Thoracic aorta (tissue), 2 donors: ENCODE results near the gene PTGIR. TPM values are rescaled to one million over a fixed set of nuclear protein-coding genes. Genes with fewer than 3 reads are reported as not detected.

Source experiments
- ATAC-seq: fragments of 150-250 bp; one replicate; pipeline ENCODE4 v1.8.0; 2017; ENCODE audit warnings: low read depth; ENCODE audit not compliant: insufficient number of reproducible peaks, low FRiP score
- DNase-seq: peaks from one replicate; pipeline ENCODE4 v3.0.0-alpha.2; 2020; ENCODE audit warnings: low spot score
- H3K27ac ChIP-seq, 2 donors: fragments of 200-600 bp; sonication (generic); 1 replicate in 1 of 2; 2 replicates in 1 of 2; pipeline ENCODE4 v1.5.1; 2016; ENCODE audit warnings: mild to moderate bottlenecking in 2 of 2, moderate library complexity in 2 of 2
- H3K27me3 ChIP-seq: fragments of 200-600 bp; sonication (generic); replicated peaks from 2 replicates; pipeline ENCODE4 v1.6.0; 2016; ENCODE audit warnings: mild to moderate bottlenecking; ENCODE audit not compliant: insufficient read depth
- H3K36me3 ChIP-seq: fragments of 200-600 bp; sonication (generic); one replicate; pipeline ENCODE4 v1.5.1; 2016
- H3K4me1 ChIP-seq, 2 donors: fragments of 200-600 bp; sonication (generic); 1 replicate in 1 of 2; 2 replicates in 1 of 2; pipeline versions ENCODE4 v1.5.1 to v1.6.0; 2016; ENCODE audit warnings: low read depth in 2 of 2, mild to moderate bottlenecking in 1 of 2; ENCODE audit not compliant: control insufficient read depth in 1 of 2
- H3K4me3 ChIP-seq: fragments of 200-600 bp; sonication (generic); 2 replicates; pipeline ENCODE4 v1.5.1; 2016; ENCODE audit warnings: mild to moderate bottlenecking
- H3K9me3 ChIP-seq: fragments of 200-600 bp; sonication (generic); 2 replicates; pipeline ENCODE4 v1.5.1; 2016
- CTCF ChIP-seq: fragments of 200-600 bp; sonication (generic); IDR thresholded peaks from one replicate; pipeline ENCODE4 v1.5.1; 2019; ENCODE audit warnings: antibody characterized with exemption
- total RNA-seq, 2 donors: library from RNA; depleted of rRNA; stranded (reverse); fragments of >200 nt; gene quantifications; one replicate each; pipeline versions ENCODE4 v1.1.0 to v1.2.3, GENCODE V29; 2016

The PTGIR gene
- total RNA-seq, 2 donors from 2014 or later = 106 to 207 TPM

- TF ChIP-seq CTCF = no peak
- ATAC-seq = no peak
- no peaks in the 10 kb centered on the region for H3K9me3 ChIP-seq
Observed at GRCh38 chr19:46585539-46585938, 39.4 kb downstream of the PTGIR start.

GRCh38 chr19:46580247-46580646 is 44.6 kb downstream of the PTGIR start:
- TF ChIP-seq CTCF = no peak
- Histone ChIP-seq H3K4me1 (peaks cover 0 to under 1% of the 10 kb centered on the region in 2 donors), H3K36me3 (no peaks in the 10 kb centered on the region), H3K9me3 (no peaks in the 10 kb centered on the region), H3K27me3 (no peaks in the 10 kb centered on the region), H3K4me3 (no peak overlapping the region), H3K27ac (no peak overlapping the region)
- DNase-seq (no peak), ATAC-seq (no peak)

More at GRCh38 chr19:46585539-46585938, 39.4 kb downstream of the PTGIR start:
- no peak overlapping the region for H3K27ac ChIP-seq
- no peaks in the 10 kb centered on the region for H3K36me3 ChIP-seq
- peaks cover 0 to 11% of the 10 kb centered on the region in 2 donors for H3K4me1 ChIP-seq
- H3K4me3 ChIP-seq = no peak overlapping the region
- DNase-seq = no peak
- no peaks in the 10 kb centered on the region for H3K27me3 ChIP-seq

GRCh38 chr19:46579361-46579879 is 45.5 kb downstream of the PTGIR start:
- Histone ChIP-seq H3K4me3 (no peak overlapping the region), H3K27me3 (no peaks in the 10 kb centered on the region), H3K27ac (no peak overlapping the region), H3K4me1 (no peaks in the 10 kb centered on the region), H3K36me3 (no peaks in the 10 kb centered on the region), H3K9me3 (no peaks in the 10 kb centered on the region)
- DNase-seq (no peak), ATAC-seq (no peak)
- TF ChIP-seq CTCF = peak; percentile 15

- H3K27ac ChIP-seq = no peak overlapping the region
- no peak for DNase-seq
- ATAC-seq = no peak
Observed at GRCh38 chr19:46578450-46578849, 46.4 kb downstream of the PTGIR start.

GRCh38 chr19:46574533-46574932 is 50.4 kb downstream of the PTGIR start:
- no peaks in the 10 kb centered on the region for H3K4me1 ChIP-seq
- no peak for TF ChIP-seq CTCF
- H3K36me3 ChIP-seq = no peaks in the 10 kb centered on the region
- ATAC-seq = no peak
- no peak overlapping the region for H3K27ac ChIP-seq
- H3K9me3 ChIP-seq = no peaks in the 10 kb centered on the region
- DNase-seq = no peak
- H3K27me3 ChIP-seq = no peaks in the 10 kb centered on the region
- no peak overlapping the region for H3K4me3 ChIP-seq

More at GRCh38 chr19:46578450-46578849, 46.4 kb downstream of the PTGIR start:
- no peaks in the 10 kb centered on the region for H3K27me3 ChIP-seq
- no peak for TF ChIP-seq CTCF
- H3K9me3 ChIP-seq = no peaks in the 10 kb centered on the region
- H3K36me3 ChIP-seq = no peaks in the 10 kb centered on the region
- H3K4me3 ChIP-seq = no peak overlapping the region
- no peaks in the 10 kb centered on the region for H3K4me1 ChIP-seq
